Measurements from ENCODE around the gene GRN. TPM values are rescaled to one million over a fixed set of nuclear protein-coding genes. Genes with fewer than 3 reads are reported as not detected.
"Not testable (repeated sequence)": the region's sequence is repeated elsewhere in the genome, so short reads cannot be mapped to it uniquely, and the experiment has no call there.

GRN gene
- total RNA-seq, 4 donors from 2014 or later, result 294 to 451 (median 340) TPM

DNA sequence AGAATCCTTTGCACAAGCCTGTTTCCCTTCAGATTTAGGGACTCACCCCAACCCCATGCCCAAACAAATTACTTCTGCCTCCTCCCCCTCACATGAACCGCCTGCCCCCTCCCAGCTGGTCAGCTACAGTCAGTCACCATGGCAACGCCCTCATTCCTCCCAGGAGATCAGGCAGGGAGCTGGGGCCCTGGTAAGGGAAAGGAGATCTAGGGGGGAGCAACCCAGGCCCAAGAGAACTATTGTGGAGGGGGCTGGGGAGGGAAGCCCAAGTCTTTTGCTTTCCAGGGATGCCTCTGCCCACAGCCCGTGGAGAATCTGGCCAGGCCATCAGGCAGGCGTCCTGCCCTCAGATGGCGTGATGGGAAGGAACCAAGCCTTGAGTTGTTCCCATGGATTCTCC lies 15.7 kb downstream of the GRN start:
- Histone ChIP-seq H3K27me3 (peaks cover 6% of the 10 kb centered on the region), H3K36me3 (no peaks in the 10 kb centered on the region), H3K9me3 (no peaks in the 10 kb centered on the region), H3K4me1 (peaks cover 19% of the 10 kb centered on the region), H3K27ac (no peak overlapping the region), H3K4me3 (no peak overlapping the region)
- TF ChIP-seq, protein P1, sequence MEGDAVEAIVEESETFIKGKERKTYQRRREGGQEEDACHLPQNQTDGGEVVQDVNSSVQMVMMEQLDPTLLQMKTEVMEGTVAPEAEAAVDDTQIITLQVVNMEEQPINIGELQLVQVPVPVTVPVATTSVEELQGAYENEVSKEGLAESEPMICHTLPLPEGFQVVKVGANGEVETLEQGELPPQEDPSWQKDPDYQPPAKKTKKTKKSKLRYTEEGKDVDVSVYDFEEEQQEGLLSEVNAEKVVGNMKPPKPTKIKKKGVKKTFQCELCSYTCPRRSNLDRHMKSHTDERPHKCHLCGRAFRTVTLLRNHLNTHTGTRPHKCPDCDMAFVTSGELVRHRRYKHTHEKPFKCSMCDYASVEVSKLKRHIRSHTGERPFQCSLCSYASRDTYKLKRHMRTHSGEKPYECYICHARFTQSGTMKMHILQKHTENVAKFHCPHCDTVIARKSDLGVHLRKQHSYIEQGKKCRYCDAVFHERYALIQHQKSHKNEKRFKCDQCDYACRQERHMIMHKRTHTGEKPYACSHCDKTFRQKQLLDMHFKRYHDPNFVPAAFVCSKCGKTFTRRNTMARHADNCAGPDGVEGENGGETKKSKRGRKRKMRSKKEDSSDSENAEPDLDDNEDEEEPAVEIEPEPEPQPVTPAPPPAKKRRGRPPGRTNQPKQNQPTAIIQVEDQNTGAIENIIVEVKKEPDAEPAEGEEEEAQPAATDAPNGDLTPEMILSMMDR (IDR thresholded peaks at IDR 0.05), result no peak
- TF ChIP-seq EP300 (IDR thresholded peaks at IDR 0.05) (no peak), POLR2A (IDR thresholded peaks at IDR 0.05) (no peak), POLR2AphosphoS5 (IDR thresholded peaks at IDR 0.05) (no peak)
- DNase-seq (ENCODE audit: low spot score in 2 of 2), result no peak
- 64% methylated on average over 4 of the region's 5 CpGs for WGBS

DNA sequence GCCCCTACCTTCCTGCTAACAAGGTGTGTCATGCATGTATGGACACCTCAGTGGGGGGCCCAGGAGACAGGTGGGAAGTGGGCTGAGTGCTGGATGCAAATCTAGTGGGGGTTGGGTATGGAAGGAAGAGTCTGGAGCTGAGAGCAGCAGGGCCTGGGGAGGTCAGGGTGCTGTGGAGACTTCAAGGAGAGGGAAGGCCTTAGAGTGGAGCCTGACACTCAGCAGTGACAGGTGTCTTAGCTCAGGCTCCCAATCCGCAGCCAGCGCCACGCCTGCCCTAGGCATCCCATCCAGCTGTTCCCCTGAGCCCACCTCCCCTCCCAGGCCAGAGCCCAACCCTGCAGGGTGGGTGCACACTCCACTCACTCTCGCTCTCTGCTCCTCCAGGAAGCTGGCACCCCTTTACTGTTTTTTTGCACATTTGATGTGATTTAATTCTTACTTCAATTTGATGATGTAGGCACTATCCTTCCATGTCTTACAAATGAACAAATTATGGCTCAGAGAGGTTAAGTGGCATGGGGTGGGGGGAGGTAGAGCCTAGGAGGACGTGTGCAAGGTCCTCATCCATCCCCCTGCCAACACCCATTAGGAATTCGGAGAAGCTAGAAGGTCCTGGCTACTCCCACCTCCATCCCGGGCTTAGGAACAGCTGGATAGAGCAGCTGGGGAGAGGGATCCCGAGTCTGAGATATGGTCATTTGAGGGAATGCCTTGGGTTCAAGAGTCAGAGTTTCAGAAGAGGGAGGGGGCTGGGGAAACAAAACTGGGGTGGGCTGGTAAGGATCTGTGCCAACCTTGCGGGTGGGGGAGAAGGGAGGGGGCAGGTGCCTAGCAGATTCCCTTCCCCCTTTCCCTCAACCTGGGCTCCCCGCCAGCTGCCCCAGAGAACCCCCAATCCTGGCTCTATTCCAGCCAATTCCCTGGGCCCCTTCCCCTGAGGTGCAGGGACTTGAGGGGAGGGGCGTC lies 16.5 kb downstream of the GRN start:
- DNase-seq (ENCODE audit: low spot score in 2 of 2), result no peak
- 64% methylated on average over 11 of the region's 11 CpGs for WGBS
- Histone ChIP-seq H3K4me3 (no peak overlapping the region), H3K4me1 (peaks cover 19% of the 10 kb centered on the region), H3K9me3 (no peaks in the 10 kb centered on the region), H3K36me3 (no peaks in the 10 kb centered on the region), H3K27me3 (peaks cover 9% of the 10 kb centered on the region), H3K27ac (no peak overlapping the region)
- no peak for TF ChIP-seq POLR2AphosphoS5 (IDR thresholded peaks at IDR 0.05)

DNA sequence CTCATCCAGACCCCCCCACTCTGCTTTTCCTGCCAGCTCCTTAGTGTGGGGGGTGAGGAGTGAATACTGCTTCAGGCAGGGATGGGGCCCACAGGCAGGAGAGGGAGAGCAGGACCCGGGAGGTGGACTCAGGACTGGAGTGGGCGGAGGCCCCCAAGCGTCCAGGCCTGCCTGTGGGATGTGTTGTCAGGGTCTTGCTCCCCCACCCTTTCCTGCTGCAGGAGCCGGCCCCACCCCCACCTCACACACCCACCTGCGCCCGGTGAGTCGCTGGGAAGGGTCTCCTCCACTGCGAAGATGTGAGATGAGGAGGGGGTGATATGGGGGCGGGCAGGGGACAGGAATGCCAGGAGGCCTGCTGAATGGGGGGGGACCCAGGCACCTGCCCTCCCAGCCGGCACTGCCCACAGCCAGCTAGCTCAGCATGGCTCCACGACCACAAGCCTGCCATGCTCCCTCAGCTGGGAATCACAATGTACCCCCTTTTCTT lies 17.4 kb downstream of the GRN start:
- peaks cover 23% of the 10 kb centered on the region for H3K4me1 ChIP-seq
- WGBS, result 21% methylated on average over 5 of the region's 11 CpGs

DNA sequence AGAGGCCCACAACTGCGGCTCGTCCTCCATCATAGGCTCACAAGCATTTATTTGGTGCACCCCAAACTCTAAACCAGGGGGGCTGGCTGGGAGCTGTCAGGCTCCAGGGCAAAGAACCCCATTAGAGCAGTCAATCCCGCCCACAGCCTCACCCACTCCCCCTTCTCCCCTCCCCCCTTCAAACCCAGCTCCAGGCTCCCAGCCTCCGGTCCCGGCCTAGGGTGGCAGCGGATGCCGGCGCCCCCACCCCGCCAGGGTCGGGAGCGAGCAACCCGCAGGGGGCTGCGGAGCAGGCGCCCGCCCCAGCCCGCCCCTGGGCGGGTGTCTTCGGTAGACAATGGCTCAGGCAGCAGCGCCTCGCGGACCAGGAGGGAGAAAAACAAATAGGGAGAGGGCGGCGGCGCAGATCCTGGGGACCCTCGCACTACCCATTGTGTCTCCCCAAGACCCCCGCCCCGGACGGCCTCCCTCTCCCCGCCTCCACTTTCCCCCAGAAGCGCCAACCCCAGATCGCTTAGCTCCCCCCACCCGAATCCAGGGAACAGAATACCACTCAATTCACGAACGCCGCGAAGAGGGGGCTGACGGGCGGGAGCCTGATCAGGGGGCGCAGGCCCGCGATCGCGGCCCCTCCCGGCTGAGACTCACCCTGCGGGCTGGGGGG lies 18.0 kb downstream of the GRN start:
- Histone ChIP-seq H3K9me3 (no peaks in the 10 kb centered on the region), H3K27me3 (peaks cover 9% of the 10 kb centered on the region), H3K36me3 (no peaks in the 10 kb centered on the region), H3K4me1 (peaks cover 24% of the 10 kb centered on the region), H3K27ac (no peak overlapping the region), H3K4me3 (peak overlapping the region; percentile 83)
- DNase-seq (ENCODE audit: low spot score in 2 of 2), result peak; percentile 66 to 79
- 3% methylated on average over 4 of the region's 45 CpGs for WGBS
- TF ChIP-seq EP300 (IDR thresholded peaks at IDR 0.05), result no peak
- no peak for TF ChIP-seq POLR2AphosphoS5 (IDR thresholded peaks at IDR 0.05)
- TF ChIP-seq POLR2A (IDR thresholded peaks at IDR 0.05), result no peak
- TF ChIP-seq, protein P1 (IDR thresholded peaks at IDR 0.05), result no peak

More for the DNA sequence above, 17.4 kb downstream of the GRN start:
- Histone ChIP-seq H3K27me3 (peaks cover 9% of the 10 kb centered on the region), H3K27ac (no peak overlapping the region), H3K4me3 (peak overlapping the region; percentile 83), H3K36me3 (no peaks in the 10 kb centered on the region), H3K9me3 (no peaks in the 10 kb centered on the region)
- DNase-seq (ENCODE audit: low spot score in 2 of 2), result peak; percentile 65 to 69
- TF ChIP-seq POLR2AphosphoS5 (IDR thresholded peaks at IDR 0.05), result no peak
- TF ChIP-seq, protein P1 (IDR thresholded peaks at IDR 0.05), result no peak
- TF ChIP-seq POLR2A (IDR thresholded peaks at IDR 0.05), result no peak
- no peak for TF ChIP-seq EP300 (IDR thresholded peaks at IDR 0.05)

DNA sequence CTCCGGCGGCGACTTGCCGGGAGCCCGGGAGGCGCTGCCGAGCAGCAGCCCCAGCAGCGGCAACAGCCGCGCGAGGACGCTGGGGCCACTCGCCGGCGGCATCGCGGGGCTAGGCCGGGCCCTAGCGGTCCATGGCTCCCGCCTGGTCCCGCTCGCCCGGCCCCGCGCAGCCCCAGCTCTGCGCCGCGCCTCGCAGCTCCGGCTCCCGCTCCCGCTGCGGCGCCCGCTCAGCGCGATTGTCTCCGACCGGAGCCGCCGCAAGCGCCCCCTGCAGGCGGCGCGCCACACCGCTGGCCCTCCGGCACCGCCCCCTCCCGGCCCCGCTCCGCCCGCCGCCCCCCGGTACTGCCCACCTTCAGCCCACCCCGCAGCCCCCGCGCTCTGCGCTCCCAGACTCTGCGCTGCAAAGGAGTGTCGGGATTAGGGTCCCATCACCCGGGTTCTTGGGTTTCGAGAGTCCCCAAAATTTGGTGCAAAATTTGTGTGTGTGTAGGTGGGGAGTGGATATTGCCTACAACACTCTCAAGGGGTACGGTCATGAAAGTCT lies 18.6 kb downstream of the GRN start, which contains the start of gene FAM171A2:
Gene FAM171A2, minus strand, starts transcription at position 241 of the 547 bp plus-strand sequence. Its CDS starts 139 bp downstream, at position 102.
- peak within 1 kb of the TSS; percentile 83 for H3K4me3 ChIP-seq
- H3K9me3 ChIP-seq, result no peaks in the 10 kb centered on the region
- TF ChIP-seq EP300 (IDR thresholded peaks at IDR 0.05) (no peak), POLR2AphosphoS5 (IDR thresholded peaks at IDR 0.05) (no peak), POLR2A (IDR thresholded peaks at IDR 0.05) (no peak)
- TF ChIP-seq, protein P1 (IDR thresholded peaks at IDR 0.05), result peak in 1 of 2 donors; percentile 91
- H3K27ac ChIP-seq, result no peak within 1 kb of the TSS
- no peaks in the 10 kb centered on the region for H3K36me3 ChIP-seq
- DNase-seq (ENCODE audit: low spot score in 2 of 2), result peak; percentile 61 to 71
- 0% methylated on average over 3 of the region's 63 CpGs for WGBS
- peaks cover 24% of the 10 kb centered on the region for H3K4me1 ChIP-seq
- H3K27me3 ChIP-seq, result peaks cover 12% of the 10 kb centered on the region

DNA sequence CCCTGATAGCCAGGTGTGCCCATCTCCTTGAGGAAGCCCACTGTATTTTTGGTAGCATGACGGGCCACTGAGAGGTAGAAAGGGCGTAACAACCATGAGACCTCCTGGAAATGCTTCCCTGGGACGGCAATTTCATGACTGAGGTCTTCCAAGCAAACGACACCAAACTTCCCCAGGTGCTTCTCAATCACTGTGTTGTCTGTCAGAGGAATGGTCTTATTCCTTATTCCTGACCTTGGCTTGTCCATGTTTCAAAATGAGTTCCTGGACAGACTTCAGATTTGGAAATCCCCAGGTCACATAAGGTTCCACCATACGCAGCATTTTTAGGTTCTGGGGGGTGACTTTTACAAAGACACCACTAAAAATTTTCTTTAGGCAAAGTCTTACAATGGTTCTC lies 19.9 kb downstream of the GRN start:
- peaks cover 24% of the 10 kb centered on the region for H3K4me1 ChIP-seq
- DNase-seq (ENCODE audit: low spot score in 2 of 2); H3K4me3 ChIP-seq; H3K27ac ChIP-seq; H3K36me3 ChIP-seq; H3K9me3 ChIP-seq: not testable (repeated sequence)
- peaks cover 22% of the 10 kb centered on the region for H3K27me3 ChIP-seq
- 89% methylated on average over 5 of the region's 5 CpGs for WGBS

Measured in suprapubic skin (tissue), 4 donors.